CD4-positive, CD25-positive, alpha-beta regulatory T cell (primary cell): Measurements from ENCODE around the gene SCLY. TPM values are rescaled to one million over a fixed set of nuclear protein-coding genes. Genes with fewer than 3 reads are reported as not detected.

Experiments
- ATAC-seq, 2 donors: fragments of 150-1000 bp; cut with Tn5 transposase; one replicate each; pipeline ENCODE4 v1.10.0; 2021; ENCODE audit warnings: low read depth in 2 of 2, moderate number of reproducible peaks in 2 of 2, moderate library complexity in 1 of 2
- DNase-seq, 3 donors: peaks; one replicate each; pipeline versions ENCODE4 v3.0.0 to v3.0.0-alpha.2; 2012 to 2022; ENCODE audit warnings: mixed read lengths in 1 of 3
- H3K27ac ChIP-seq: one replicate; pipeline ENCODE4 v1.7.0; 2013; ENCODE audit warnings: mild to moderate bottlenecking, low read length; ENCODE audit not compliant: insufficient read depth, poor library complexity, severe bottlenecking
- H3K27me3 ChIP-seq: one replicate; pipeline ENCODE4 v1.7.0; 2013; ENCODE audit warnings: low read length; ENCODE audit not compliant: control insufficient read depth, insufficient read depth
- H3K36me3 ChIP-seq: one replicate; pipeline ENCODE4 v1.7.0; 2013; ENCODE audit warnings: mild to moderate bottlenecking, low read length, moderate library complexity; ENCODE audit not compliant: control insufficient read depth, insufficient read depth
- H3K4me1 ChIP-seq: 2 replicates; pipeline ENCODE4 v1.7.0; 2013; ENCODE audit warnings: mild to moderate bottlenecking, low read length; ENCODE audit not compliant: insufficient read depth, control insufficient read depth, poor library complexity, severe bottlenecking
- H3K4me3 ChIP-seq: one replicate; pipeline ENCODE4 v1.7.0; 2013; ENCODE audit warnings: low read depth, mild to moderate bottlenecking, low read length, moderate library complexity
- H3K9me3 ChIP-seq, 2 experiments: 1 replicate in 1 of 2; 2 replicates in 1 of 2; pipeline ENCODE4 v1.7.0; 2013; ENCODE audit warnings: low read length in 2 of 2, mild to moderate bottlenecking in 1 of 2, moderate library complexity in 1 of 2; ENCODE audit not compliant: control insufficient read depth in 2 of 2
- H3K27ac Mint-ChIP-seq, 3 donors: one replicate each; pipeline ENCODE4 v1.8.0; 2020 to 2022; ENCODE audit warnings: mild to moderate bottlenecking in 3 of 3, mixed read lengths in 3 of 3, moderate library complexity in 2 of 3
- H3K27me3 Mint-ChIP-seq: one replicate; pipeline ENCODE4 v1.8.0; 2022; ENCODE audit warnings: mild to moderate bottlenecking, mixed read lengths
- H3K36me3 Mint-ChIP-seq: one replicate; pipeline ENCODE4 v1.8.0; 2020; ENCODE audit warnings: mixed read lengths
- H3K4me1 Mint-ChIP-seq, 4 donors: one replicate each; pipeline ENCODE4 v1.8.0; 2020 to 2022; ENCODE audit warnings: mixed read lengths in 4 of 4, mild to moderate bottlenecking in 1 of 4
- H3K4me3 Mint-ChIP-seq, 4 donors: one replicate each; pipeline ENCODE4 v1.8.0; 2020 to 2022; ENCODE audit warnings: mild to moderate bottlenecking in 4 of 4, mixed read lengths in 4 of 4, moderate library complexity in 3 of 4
- H3K9me3 Mint-ChIP-seq, 7 donors: one replicate each; pipeline ENCODE4 v1.8.0; 2020 to 2022; ENCODE audit warnings: mixed read lengths in 7 of 7, mild to moderate bottlenecking in 3 of 7, moderate library complexity in 2 of 7
- polyA plus RNA-seq, 4 donors: library from polyadenylated mRNA; unstranded; fragments of 300-500 nt; fragmentation: Illumina TruSeq; gene quantifications; one replicate each; pipeline ENCODE4 v1.2.3, GENCODE V29; 2021
- total RNA-seq: library from RNA; stranded (reverse); gene quantifications from one replicate; pipeline ENCODE4 v1.2.3, GENCODE V29; 2022

SCLY gene
- total and polyA plus RNA-seq, 5 donors from 2014 or later, result 10.3 to 17.8 (median 15.6) TPM

DNA sequence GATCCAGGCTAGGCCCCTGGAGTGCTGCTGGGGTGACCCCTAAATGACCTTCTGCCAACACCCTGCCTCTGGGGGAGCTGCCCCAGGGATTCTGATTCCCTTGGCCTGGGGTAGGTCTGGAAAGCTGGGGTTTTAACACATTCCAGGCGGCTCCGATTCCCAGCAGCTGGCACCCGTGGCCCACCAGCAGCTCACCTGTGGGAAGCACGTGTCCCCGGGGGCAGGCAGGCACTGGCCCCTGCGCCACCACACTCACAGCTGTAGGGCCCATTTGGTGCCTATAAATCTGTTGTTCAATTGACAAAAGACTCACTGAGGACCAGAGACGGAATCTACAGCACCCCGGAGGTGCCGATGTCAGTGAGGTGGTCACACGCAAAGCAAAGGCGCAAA, 73.6 kb downstream of the SCLY start:
- H3K27ac ChIP-seq, result no peak overlapping the region
- Mint-ChIP-seq H3K4me3 (no peak overlapping the region), H3K27me3 (no peaks in the 10 kb centered on the region), H3K9me3 (no peaks in the 10 kb centered on the region), H3K4me1 (no peaks in the 10 kb centered on the region), H3K36me3 (no peaks in the 10 kb centered on the region), H3K27ac (no peak overlapping the region)
- no peaks in the 10 kb centered on the region for H3K9me3 ChIP-seq
- DNase-seq, result no peak
- H3K4me3 ChIP-seq, result no peak overlapping the region
- ATAC-seq, result no peak
- H3K27me3 ChIP-seq, result no peaks in the 10 kb centered on the region
- no peaks in the 10 kb centered on the region for H3K36me3 ChIP-seq
- peaks cover 3% of the 10 kb centered on the region for H3K4me1 ChIP-seq

DNA sequence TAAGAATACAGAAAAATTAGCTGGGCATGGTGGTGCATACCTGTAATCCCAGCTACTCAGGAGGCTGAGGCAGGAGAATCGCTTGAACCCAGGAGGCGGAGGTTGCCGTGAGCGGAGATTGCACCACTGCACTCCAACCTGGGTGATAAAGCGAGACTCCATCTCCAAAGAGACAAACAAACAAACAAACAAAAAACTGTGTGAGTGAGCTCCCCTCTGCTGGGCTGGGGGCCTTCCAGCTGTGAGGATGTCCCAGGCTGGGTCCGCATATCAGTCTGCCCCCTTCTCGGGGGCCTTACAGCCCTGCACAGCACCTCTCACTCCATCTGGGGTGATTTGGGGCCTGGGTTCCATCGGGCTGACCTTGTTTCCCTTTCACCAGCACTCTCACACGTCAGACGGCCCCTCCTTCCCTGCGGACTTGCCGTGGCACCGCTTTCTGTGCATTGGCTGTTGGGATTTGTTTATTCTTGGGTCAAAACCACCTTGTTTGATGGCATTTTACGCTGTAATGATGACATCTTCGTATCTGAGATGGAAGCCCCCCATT, 74.9 kb downstream of the SCLY start:
- H3K36me3 Mint-ChIP-seq, result no peaks in the 10 kb centered on the region

DNA sequence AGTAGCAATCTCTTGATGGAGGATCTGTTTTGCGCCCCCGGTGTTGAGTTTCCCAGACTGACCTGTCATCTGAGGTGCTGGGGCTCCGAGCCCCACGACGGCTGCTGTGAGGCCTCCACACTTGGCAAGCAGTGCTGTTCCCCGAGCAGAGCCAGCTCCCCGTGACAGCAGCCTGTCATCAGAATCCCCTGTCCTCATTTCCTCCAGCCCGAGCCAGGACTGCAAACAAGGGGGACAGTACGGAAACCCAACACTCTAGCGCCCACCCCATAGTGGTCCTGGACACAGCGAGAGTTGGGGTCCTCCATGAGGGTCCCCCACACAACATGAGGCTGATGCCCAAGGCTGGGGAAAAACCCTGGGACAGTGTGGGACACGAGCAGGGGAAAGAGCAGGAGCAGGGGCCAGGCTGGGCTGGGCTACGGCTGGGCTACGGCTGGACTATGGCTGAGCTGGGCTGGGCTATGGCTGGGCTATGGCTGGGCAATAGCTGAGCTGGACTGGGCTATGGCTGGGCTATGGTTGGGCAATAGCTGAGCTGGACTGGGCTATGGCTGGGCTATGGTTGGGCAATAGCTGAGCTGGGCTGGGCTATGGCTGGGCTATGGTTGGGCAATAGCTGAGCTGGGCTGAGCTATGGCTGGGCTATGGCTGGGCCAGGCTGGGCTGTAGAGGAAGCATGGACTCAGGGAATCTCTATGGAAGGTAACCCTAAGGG, 76.2 kb downstream of the SCLY start:
- Histone ChIP-seq H3K36me3 (no peaks in the 10 kb centered on the region), H3K4me1 (peaks cover 6% of the 10 kb centered on the region), H3K27me3 (no peaks in the 10 kb centered on the region), H3K27ac (no peak overlapping the region), H3K9me3 (no peaks in the 10 kb centered on the region), H3K4me3 (no peak overlapping the region)
- no peaks in the 10 kb centered on the region for H3K27me3 Mint-ChIP-seq
- ATAC-seq (no peak), DNase-seq (no peak)
- H3K27ac Mint-ChIP-seq, result no peak overlapping the region
- peaks cover 0 to 5% (median 1%) of the 10 kb centered on the region in 4 donors for H3K4me1 Mint-ChIP-seq
- no peaks in the 10 kb centered on the region for H3K36me3 Mint-ChIP-seq
- no peaks in the 10 kb centered on the region for H3K9me3 Mint-ChIP-seq
- no peak overlapping the region for H3K4me3 Mint-ChIP-seq

More for the DNA sequence above, 74.9 kb downstream of the SCLY start:
- Mint-ChIP-seq H3K27ac (no peak overlapping the region), H3K4me3 (no peak overlapping the region), H3K9me3 (no peaks in the 10 kb centered on the region), H3K4me1 (no peaks in the 10 kb centered on the region), H3K27me3 (no peaks in the 10 kb centered on the region)
- H3K4me1 ChIP-seq, result peaks cover 6% of the 10 kb centered on the region
- ATAC-seq (no peak), DNase-seq (no peak)
- H3K27me3 ChIP-seq, result no peaks in the 10 kb centered on the region
- no peak overlapping the region for H3K27ac ChIP-seq
- H3K4me3 ChIP-seq, result no peak overlapping the region
- H3K36me3 ChIP-seq, result no peaks in the 10 kb centered on the region
- H3K9me3 ChIP-seq, result no peaks in the 10 kb centered on the region

DNA sequence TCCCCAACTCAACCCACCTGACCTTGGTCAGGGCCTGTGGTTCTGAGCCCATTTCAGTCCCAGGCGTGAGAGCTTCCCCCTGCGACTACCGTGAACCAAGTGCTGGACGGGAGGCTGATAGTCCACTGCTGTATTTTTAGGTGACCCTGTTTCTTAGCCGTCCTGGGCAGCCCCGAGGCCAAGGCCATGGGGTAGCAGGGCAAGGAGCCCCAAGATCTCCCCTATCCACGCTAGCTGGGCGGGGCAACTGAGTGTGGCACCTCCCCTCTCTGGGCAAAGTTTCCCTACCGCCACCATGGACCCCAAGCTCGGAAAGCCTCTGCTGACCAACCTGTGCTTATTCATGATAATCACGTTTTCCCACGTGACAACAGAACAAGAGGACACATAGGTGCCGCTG, 77.1 kb downstream of the SCLY start:
- H3K4me1 Mint-ChIP-seq, result peaks cover 0 to 5% (median 1%) of the 10 kb centered on the region in 4 donors
- H3K27me3 Mint-ChIP-seq, result no peaks in the 10 kb centered on the region
- Histone ChIP-seq H3K36me3 (no peaks in the 10 kb centered on the region), H3K9me3 (no peaks in the 10 kb centered on the region), H3K27ac (no peak overlapping the region), H3K27me3 (no peaks in the 10 kb centered on the region), H3K4me1 (peaks cover 6% of the 10 kb centered on the region), H3K4me3 (no peak overlapping the region)
- DNase-seq (no peak), ATAC-seq (no peak)
- no peak overlapping the region for H3K27ac Mint-ChIP-seq
- no peaks in the 10 kb centered on the region for H3K9me3 Mint-ChIP-seq
- no peak overlapping the region for H3K4me3 Mint-ChIP-seq
- H3K36me3 Mint-ChIP-seq, result no peaks in the 10 kb centered on the region

DNA sequence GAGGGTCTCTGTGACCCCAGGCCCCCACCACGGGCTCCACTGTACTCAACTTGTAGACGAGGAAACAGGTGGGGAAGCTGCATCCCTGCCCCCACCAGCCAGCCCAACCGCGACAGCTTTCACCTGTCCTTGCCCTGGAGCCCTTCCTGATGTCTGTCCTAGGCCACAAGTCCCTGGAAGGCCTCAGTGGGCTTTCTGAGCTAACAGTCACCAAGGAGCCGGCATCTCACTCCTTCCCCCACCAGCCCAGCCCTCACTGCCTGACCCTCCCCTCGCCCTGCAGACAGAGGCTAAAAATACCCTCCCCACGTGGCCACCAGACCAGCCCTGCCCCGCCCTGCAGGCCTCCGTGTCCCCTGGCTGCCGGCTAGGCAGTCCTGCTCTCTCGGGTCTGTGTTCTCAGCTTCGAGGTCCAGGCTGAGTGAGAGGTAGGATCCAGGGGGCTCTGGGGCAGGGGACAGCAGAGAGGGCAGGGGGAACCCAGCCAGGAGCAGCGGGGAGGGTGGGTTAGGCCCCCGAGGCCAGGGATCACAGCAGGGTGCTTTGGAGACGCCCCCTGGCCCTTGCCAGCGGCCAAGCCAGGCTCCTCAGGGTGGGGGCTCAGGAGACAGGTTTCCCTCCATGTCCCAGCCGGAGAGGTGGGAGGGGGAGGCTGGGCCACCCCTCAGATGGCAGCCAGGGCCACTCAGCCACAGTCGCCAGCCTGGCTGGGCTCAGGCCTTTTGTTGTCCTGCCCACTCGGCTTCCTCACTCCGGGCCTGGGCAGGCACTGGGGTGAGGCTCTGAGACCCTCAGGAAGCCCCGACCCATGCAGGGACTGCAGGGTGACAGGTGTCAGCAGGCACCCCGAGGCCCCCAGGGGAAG, 77.8 kb downstream of the SCLY start, which contains the start of gene KLHL30:
Gene KLHL30 (plus strand): TSS at position 338 of the 865 bp plus-strand sequence. CDS start 2,087 bp downstream, outside the sequence.
- H3K9me3 Mint-ChIP-seq, result no peaks in the 10 kb centered on the region
- no peak within 1 kb of the TSS for H3K27ac Mint-ChIP-seq
- ATAC-seq (no peak), DNase-seq (no peak)
- no peaks in the 10 kb centered on the region for H3K36me3 Mint-ChIP-seq
- H3K4me1 ChIP-seq, result peaks cover 6% of the 10 kb centered on the region
- no peaks in the 10 kb centered on the region for H3K27me3 ChIP-seq
- no peak within 1 kb of the TSS for H3K4me3 ChIP-seq
- no peaks in the 10 kb centered on the region for H3K36me3 ChIP-seq
- no peak within 1 kb of the TSS for H3K4me3 Mint-ChIP-seq
- peaks cover 0 to 5% (median 1%) of the 10 kb centered on the region in 4 donors for H3K4me1 Mint-ChIP-seq
- H3K27ac ChIP-seq, result no peak within 1 kb of the TSS
- no peaks in the 10 kb centered on the region for H3K9me3 ChIP-seq
- H3K27me3 Mint-ChIP-seq, result no peaks in the 10 kb centered on the region

DNA sequence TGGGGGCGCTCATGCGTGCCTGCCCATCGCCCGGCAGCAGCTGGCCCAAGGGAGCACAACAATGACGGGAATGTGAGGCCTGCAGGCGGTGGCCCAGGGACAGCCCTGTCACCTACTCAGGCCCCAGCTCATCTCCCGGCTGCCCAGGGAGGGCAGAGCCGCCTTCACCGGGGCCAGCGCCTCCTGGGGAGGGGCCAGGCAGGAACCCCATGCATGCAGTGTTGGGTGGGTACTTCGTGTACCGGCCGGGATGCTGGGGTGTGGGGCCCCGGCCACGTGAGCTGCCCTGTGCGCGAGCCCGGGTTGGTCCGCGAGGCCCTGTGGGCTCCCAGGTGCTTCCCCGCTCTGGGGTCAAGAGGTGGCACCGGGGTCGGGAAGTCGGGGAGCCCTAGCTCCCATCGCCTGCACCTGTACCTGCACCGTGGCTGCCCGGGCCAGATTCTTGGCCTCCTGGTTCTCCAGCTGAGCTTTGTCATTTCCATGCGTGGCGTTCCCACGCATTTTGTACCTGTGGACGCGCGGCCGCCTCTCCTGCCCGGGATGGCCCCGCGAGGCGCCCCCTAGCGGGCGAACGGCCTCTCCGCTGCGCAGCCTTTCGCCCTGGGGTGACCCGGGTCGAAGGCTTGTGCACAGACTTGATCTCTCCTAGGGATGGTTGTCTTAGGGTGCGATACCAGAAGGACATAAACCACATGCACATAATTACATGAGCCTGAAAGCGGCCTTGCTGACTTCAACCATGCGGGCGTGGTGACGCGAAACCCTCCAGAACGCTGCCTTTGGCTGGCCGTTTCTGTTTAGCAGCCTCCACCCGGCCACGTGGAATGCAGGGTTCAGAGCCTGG, 78.6 kb downstream of the SCLY start:
- H3K4me3 ChIP-seq, result no peak overlapping the region
- H3K9me3 Mint-ChIP-seq, result no peaks in the 10 kb centered on the region
- no peaks in the 10 kb centered on the region for H3K9me3 ChIP-seq
- H3K4me1 Mint-ChIP-seq, result peaks cover 0 to 5% (median 1%) of the 10 kb centered on the region in 4 donors
- no peak overlapping the region for H3K4me3 Mint-ChIP-seq
- peaks cover 6% of the 10 kb centered on the region for H3K4me1 ChIP-seq
- H3K27me3 Mint-ChIP-seq, result no peaks in the 10 kb centered on the region
- peak in 1 of 3 donors; percentile 26 for DNase-seq
- H3K27ac ChIP-seq, result no peak overlapping the region
- ATAC-seq, result no peak
- no peaks in the 10 kb centered on the region for H3K36me3 ChIP-seq
- no peaks in the 10 kb centered on the region for H3K36me3 Mint-ChIP-seq
- H3K27ac Mint-ChIP-seq, result no peak overlapping the region
- H3K27me3 ChIP-seq, result no peaks in the 10 kb centered on the region

DNA sequence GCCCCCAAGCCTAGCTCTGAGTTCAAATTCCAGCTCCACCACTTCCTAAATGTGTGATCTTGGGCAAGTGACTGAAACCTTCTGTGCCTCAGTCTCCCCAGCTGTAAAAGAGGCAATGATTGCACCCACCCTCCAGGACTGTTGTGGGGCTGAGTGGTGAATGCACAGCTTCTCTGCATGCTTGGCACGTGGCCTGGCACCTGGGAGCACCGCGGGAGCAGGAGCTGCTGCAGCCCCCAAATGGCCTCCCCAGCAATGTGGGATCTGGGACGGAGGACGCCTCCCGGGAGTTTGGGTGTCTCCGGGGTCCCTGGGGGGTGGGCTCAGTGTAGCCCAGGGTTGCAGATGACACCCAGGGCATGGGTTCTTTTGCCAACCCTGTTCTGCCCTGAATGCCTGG, 79.2 kb downstream of the SCLY start:
- no peaks in the 10 kb centered on the region for H3K27me3 ChIP-seq
- H3K27ac ChIP-seq, result no peak overlapping the region
- ATAC-seq (no peak), DNase-seq (no peak)
- no peaks in the 10 kb centered on the region for H3K36me3 ChIP-seq
- H3K9me3 Mint-ChIP-seq, result no peaks in the 10 kb centered on the region
- no peaks in the 10 kb centered on the region for H3K36me3 Mint-ChIP-seq
- H3K4me3 ChIP-seq, result no peak overlapping the region
- H3K27me3 Mint-ChIP-seq, result no peaks in the 10 kb centered on the region
- H3K4me1 ChIP-seq, result peaks cover 6% of the 10 kb centered on the region
- no peak overlapping the region for H3K4me3 Mint-ChIP-seq
- H3K9me3 ChIP-seq, result no peaks in the 10 kb centered on the region
- peaks cover 0 to 5% (median 1%) of the 10 kb centered on the region in 4 donors for H3K4me1 Mint-ChIP-seq
- no peak overlapping the region for H3K27ac Mint-ChIP-seq
